Suppressor macrophage treated with lipopolysaccharide for 4 hours (primary cell): ENCODE measurements around the gene ZNF804A.

Experiments used
- DNase-seq: peaks from one replicate; pipeline ENCODE4 v3.0.0-alpha.2; 2020

Gene ZNF804A

DNA sequence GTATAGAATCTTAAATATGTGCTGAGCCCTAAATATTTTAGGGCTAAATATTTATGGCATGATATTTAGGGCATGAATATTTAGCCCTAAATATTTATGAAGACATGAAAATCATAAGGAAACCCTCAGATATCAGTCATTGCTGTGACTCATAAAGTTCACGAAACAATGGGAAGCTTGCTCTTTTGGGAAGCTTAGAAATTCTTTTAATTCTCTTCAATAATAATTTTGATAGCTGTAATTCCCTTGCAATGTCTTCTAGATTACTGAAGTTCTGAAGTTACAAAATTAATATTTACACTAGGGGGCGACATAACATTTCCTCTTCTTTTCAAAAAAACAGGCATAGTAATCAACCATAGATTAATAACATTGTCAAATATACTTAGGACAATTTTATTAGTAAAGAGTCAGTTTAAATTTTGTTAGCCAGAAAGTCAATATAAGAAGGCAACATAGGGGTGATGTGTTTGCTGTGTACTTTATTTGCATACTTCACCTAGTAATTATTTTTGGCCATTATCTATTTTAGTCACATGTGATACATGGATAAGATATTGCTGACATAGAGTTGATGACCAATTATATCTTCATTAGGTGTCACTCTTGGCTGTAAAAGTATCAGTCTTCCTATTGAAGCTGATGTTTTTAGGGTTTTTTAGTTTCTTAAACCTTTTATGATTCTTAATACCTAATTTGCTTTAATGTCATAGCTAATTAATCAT, 13.2 kb downstream of the ZNF804A start:
- DNase-seq, result peak; percentile 65

DNA sequence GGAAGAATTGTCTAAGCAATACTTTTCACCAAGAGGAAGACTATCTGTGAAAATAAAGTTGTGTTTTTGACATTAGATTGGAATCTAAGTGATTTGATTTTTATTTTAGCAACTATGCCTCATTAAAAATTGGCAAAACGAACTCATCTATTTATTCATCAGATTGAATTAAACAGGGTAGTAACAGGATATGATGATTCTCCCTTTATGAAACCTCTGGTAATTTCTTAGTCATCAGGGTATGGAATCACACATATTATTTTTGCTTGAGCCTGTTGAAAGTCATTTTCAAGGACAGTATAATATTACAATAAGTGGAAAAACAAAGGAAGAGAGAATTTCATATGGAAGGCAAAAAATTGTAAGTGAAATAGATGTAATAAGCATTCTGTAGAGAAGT, 22.0 kb downstream of the ZNF804A start:
- DNase-seq, result peak; percentile 25

DNA sequence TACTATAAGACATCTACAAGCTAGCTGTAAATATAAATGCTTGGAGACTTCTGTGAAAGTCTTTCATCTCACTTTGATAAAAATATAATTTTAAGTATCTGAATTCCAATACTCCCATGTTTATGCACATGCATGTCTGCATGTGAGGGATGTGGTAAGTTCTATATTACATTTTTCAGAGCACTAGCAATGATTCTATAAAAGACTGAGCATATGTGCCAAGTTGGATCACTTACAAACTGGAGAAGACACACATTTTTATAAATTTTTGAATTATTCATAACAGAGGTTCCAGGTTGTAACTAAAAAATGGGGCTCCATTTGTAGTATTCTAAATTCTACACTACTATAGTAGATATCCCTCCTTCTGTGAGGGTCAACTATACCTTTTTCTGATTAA, 26.0 kb downstream of the ZNF804A start:
- DNase-seq, result no peak

DNA sequence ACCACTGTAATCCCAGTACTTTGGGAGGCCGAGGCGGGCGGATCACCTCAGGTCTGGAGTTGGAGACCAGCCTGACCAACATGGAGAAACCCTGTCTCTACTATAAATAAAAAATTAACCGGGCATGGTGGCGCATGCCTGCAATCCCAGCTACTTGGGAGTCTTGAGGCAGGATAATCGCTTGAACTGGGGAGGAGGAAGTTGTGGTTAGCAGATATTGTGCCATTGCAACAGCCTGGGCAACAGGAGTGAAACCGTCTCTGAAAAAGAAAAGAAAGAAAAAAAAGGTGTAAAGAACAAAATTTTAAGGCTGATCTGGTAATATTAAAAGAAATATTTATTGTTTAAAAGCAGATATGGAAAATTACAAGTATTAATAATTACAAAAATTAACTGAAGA, 29.7 kb downstream of the ZNF804A start:
- DNase-seq, result peak; percentile 45

DNA sequence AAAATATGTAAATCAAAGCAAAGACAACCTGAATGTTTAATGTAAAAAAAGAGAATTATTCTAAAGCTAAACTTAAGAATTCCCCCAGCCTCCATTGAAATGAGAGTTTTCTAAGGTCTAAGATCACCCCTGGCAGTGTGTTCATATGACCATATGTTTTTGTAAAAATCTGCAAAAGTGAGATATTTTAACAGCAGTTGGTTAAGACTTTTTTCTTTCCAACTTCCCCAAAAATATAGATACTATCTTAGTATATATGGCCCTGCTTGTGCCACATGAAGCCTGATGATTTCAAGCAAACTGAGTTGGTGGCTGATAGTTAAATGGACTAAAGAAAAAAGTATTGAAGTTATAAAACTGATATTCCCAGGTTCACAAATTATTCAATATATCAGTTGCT, 35.4 kb downstream of the ZNF804A start:
- no peak for DNase-seq

- no peak for DNase-seq
Observed at GRCh38 chr2:184637781-184638180, 39.5 kb downstream of the ZNF804A start.

GRCh38 chr2:184644685-184645084, 46.4 kb downstream of the ZNF804A start:
- no peak for DNase-seq

DNA sequence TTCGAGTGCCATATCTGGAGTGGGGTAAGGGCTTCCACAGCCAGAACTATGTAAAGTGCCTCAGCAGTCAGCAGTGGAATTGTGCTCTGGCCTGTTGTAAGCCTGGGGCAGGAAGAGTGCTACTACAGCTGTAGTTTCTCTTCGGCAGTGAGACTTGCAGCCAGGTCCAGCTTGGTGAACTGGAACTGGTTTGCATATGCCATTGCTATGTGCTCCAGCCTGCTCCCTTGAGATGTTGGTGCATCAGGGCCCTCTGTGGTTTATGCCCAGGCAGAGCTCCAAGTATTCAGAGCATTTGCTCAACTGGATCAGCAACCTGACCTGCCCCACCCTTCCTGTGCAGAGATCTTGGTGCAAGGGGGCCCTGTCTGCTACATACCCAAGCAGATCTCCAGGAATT, 47.8 kb downstream of the ZNF804A start:
- no peak for DNase-seq

DNA sequence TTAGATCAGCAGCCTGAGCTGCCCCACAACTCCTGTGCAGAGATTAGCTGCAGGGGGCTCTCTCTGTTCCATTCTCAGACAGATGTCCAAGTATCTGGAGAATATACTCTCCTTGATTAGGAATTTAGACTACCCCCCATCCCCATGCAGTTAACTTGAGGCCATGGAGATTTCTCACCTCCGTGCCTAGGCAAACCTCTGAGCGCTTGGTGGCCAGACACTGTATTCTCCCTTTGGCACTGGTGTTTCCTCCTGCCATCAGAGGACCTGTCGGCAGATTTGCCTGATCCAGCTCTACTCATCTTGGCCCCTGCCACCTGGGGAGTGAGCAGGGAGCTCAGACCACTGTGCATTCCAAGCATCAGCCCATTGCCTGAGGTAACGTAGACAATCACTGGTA, 48.3 kb downstream of the ZNF804A start:
- DNase-seq, result no peak

DNA sequence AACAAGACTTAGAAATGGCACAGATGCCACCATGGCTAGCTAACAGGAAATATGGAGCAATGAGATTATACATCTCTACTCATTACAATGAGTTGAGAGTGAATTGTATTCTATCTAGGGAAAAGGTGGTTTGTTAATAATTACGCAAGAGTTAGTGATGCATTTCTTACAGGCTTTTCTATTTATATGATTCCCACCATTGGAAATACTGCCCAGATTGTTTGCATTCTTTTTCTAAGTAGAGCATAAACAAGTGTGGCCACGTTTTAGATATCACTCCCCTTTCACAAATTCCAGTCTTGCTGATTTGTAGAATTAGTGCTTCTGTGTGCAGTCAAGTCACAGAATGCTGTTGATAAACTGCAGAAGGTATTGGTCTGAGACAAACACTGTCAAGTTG, 56.6 kb downstream of the ZNF804A start:
- no peak for DNase-seq

DNA sequence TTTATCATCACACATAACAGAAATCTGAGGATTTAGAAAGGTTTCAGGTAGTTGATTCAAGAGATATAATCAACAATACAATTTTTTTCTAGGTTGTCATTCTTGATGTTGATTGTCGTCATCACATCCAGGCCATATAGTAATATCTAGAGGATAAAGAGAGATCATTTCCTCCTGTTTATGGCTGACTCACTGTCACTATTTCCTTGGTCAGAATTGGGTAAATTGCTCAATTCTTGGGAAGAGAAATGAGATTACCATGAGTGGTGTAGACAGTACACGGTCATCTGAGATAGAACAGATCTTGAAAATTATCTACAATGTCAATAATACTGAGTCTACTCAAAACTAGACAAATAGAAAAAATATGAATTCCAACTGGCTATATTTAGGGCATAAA, 78.8 kb downstream of the ZNF804A start:
- DNase-seq, result peak; percentile 37

DNA sequence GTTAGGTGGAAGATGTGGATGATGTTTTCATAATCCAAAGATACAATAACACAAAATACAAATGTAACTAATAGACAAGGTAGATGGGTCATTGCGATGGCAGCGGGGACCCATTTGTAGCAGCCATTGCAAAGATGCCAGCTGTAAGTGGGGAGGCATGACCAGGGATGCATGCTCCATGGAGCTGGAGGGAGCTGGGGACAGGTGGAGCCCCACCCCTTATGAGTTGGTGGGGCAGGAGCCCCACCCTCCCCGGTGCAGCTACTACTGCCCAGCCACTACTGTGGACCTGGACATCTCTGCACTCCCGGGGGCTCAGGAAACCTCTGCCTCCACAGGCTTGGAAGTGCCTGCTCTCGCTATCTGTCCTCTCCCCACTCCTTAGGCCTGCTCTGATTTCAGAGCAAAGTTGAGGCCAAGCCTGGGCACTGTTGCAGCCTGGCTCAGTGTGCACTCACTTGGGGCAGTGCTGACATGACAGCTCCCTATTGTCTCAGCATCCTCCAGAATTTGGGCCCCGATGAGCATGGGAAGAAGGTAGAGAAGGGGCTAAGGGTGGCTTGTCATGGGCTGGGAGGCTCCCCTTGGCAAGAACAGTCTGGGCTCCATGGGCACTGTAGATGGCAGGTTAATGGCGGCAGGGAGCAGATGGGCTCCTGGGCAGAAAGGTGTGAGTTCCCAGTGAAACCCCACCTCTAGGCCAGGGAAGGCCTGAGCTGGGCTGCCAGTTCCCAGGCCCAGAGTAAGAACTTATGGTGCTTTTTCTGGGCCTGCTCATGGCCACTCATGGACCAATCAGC, 81.1 kb downstream of the ZNF804A start:
- DNase-seq, result no peak

DNA sequence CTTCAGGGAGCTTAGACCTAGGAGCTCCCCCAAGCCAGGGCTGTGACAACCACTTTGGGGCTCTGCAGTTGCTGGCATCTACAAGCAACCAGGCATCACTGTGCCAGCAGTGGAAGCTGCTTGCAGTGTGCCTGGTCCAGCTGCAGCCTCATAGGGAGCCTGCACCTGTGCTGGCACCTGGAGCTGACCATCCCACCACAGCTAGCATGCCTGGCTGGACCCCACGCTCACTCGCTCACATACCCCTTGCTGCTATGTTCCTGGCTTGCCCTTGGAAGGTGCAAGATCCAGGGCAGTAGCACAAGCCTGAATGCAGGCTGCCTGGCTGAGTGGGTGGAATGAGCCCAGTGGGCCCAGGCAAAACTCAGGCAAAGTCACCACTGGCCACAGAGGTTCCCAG, 82.5 kb downstream of the ZNF804A start:
- DNase-seq, result no peak

DNA sequence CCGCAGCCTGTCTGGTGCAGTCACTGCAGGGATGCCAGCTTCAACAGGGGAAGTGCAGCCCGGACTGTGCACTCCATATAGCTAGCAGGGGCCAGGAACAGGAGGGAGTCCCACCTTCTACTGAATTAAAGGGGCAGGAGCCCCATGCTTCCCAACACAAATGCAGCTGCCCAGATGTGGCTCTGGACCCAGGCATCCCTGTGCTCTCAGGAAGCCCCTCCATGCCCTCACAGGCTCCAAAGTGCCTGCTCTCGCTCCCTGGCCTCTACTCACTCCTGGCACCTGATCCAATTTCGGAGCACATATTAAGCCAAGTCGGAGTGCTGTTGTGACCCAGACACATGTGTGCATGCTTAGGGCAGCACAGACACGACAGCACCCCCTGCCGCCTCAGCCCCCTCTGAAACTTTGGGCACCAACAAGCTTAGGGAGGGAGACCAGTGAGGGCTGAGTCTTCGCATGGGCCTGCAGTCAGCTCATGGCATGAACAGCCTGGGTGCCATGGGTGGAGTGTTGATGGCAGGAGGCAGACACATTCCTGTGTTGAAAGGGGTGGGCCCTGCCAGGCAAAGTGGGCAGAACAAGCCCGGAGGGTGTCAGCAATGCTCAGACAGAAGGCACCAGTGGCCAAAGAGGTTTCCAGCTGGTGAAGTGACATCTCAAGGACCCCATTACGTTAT, 83.5 kb downstream of the ZNF804A start:
- DNase-seq, result no peak

DNA sequence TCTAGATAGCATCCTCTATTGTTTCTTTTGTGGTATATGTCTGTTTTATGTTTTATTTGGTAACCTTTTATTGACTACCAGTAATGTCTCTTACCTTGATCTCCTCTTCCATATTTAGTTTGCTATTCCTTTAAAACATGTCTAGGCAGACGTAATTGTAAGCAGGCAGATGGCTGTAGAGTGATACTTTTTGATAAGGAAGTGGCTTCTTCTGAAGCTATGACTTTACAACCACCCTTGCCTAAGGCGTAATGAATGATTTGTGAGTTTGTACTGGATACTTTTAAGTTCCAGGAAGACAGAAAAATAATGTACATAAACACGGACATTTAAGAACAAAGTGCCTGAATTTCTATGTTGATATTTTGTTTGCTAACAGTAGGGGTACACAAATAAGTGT, 85.6 kb downstream of the ZNF804A start:
- DNase-seq, result no peak

GRCh38 chr2:184685999-184686841, 87.9 kb downstream of the ZNF804A start:
- no peak for DNase-seq

DNA sequence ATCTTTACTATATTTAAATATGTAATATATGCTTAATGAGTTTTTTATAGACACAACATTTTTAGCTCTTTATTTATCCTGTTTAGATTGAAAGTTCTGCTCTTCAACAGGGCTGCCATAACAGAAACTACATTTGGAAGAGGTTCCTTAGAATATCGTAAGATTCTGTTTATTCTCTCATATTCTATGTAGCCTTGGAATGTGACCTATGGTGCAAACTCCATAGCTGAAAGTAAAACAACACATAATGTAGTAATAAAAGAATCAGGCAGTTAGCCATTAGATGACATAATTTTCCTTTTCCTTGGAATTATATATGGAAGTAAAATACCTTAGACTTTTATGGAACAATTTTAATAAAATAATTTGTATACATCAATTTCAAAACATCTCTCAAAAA, 91.3 kb downstream of the ZNF804A start:
- no peak for DNase-seq

DNA sequence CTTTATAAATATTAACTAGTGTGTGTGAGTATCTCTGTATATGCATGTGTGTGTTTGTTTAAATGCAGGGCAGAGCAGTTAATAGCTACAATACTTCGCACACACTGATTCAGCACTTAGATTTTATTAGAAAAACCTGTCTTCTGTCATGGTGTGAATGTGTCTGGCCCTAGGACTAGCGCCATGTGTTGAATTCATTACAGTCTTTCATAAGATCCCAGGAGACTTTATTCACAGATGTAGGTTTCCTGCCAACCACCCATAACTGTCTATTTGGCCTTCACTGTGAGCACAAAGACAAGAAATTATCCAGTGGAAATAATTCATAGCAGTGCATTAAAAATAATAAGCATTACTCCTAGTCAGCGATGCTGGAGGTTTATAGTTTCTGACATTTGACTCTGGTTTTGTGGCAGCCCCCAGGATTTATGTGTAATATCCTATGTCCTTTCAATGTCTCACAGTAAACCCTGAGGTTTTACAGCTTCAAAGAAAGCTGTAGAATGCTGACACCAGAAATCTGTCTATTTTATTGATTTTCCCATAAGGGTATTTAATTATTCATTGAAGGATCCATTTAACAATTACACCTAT, 93.9 kb downstream of the ZNF804A start:
- DNase-seq, result no peak

DNA sequence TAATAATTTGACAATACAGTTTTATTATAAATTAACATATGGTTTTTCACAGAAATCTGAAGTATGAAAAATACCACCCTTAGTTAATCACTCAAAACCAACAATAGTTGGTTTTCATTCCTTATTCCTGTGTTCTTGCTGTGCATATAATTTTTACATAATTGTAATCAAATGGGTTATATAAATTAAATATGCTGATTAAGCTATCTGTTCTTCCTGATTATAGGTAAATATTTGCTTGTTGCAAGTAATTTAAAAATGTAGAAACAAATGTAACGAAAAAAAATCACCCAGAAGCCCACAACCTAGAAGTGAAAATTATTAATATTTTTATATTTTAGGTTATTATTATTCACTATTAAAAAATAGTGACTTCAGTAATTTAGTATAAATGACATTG, 98.3 kb downstream of the ZNF804A start:
- DNase-seq, result no peak

- no peak for DNase-seq
Observed at GRCh38 chr2:184698476-184698875, 100.1 kb downstream of the ZNF804A start.

DNA sequence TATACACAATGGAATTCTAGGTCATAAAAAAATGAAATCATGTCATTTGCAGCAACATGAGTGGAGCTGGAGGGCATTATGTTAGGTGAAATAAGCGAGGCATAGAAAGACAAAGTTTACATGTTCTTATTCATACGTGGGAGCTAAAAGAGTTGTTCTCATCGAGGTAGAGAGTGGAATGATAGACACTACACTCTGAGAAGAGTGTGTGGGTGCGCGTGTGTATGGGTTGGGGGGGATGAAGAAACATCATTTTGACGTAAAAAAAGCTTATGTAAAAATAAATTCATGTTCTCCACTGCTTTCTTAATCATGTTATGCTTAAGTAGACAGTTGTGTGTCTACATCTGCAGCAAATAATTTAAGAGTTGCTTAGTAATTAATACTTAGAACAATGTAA, 123.6 kb downstream of the ZNF804A start:
- no peak for DNase-seq

GRCh38 chr2:184727813-184728212, 129.5 kb downstream of the ZNF804A start:
- DNase-seq, result no peak

DNA sequence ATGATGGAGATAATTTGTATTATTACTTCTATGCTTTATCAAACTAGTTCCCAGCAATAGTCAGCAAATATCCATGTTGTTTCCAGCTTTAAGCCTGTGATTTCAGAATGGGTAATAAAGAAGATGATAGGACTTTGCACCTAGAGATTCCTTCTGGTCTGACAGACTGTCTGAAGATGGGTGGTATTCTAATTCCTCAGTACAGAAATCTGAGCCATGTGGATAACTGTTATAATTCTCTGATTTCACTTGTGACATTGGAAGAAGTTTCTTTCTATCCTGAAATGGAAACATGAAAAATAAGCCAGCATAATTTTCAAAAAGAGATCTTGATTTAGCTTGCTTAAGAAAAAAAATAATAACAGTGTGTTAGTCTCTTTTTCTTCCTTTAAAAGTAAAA, 130.1 kb downstream of the ZNF804A start:
- DNase-seq, result no peak
